ENCODE measurements around the gene KIR2DL1. TPM values are rescaled to one million over a fixed set of nuclear protein-coding genes. Genes with fewer than 3 reads are reported as not detected.
A peak's percentile ranks its signal among the peaks of the same experiment; 100 is the strongest.
"Not testable (repeated sequence)": the region's sequence is repeated elsewhere in the genome, so short reads cannot be mapped to it uniquely, and the experiment has no call there.

KIR2DL1 gene
- total and polyA plus RNA-seq, 4 experiments from 2014 or later = 0.15 TPM; not detected in 3

- Mint-ChIP-seq H3K4me3 (no peak overlapping the region), H3K27me3 (peaks cover 12 to 14% of the 10 kb centered on the region in 2 donors)
- intact Hi-C loops (cut with micrococcal nuclease) = no loop called here
Measured at GRCh38 chr19:54731191-54731590, 38.4 kb upstream of the KIR2DL1 start.

GRCh38 chr19:54738306-54738705 is 31.3 kb upstream of the KIR2DL1 start, which contains the start of gene KIR2DL3:
TSS of gene KIR2DL3 (plus strand) at chr19:54738513. CDS start at chr19:54738546, 33 bp downstream.
- H3K9me3 Mint-ChIP-seq; H3K4me1 ChIP-seq (ENCODE audit: insufficient read depth, low read length); POLR2A ChIA-PET (ENCODE audit: partially characterized antibody); H3K4me3 Mint-ChIP-seq; H3K27me3 Mint-ChIP-seq; H3K27me3 ChIP-seq (ENCODE audit: insufficient read depth, low read length); H3K36me3 ChIP-seq (ENCODE audit: insufficient read depth, low read length); H3K27ac ChIP-seq (ENCODE audit: low read depth, low read length); DNase-seq; H3K36me3 Mint-ChIP-seq; H3K4me3 ChIP-seq (ENCODE audit: low read length in 2 of 2); CTCF ChIA-PET (ENCODE audit: partially characterized antibody); intact Hi-C loops (cut with micrococcal nuclease); H3K4me1 Mint-ChIP-seq; H3K9me3 ChIP-seq (ENCODE audit: control insufficient read depth in 1 of 2, low read length in 2 of 2): not testable (repeated sequence)
- H3K27ac Mint-ChIP-seq = peak within 1 kb of the TSS in 1 of 7 donors; percentile 11

More at GRCh38 chr19:54731191-54731590, 38.4 kb upstream of the KIR2DL1 start:
- no peaks in the 10 kb centered on the region for H3K27me3 ChIP-seq (ENCODE audit: insufficient read depth, low read length)
- H3K27ac ChIP-seq (ENCODE audit: low read depth, low read length) = no peak overlapping the region
- no peaks in the 10 kb centered on the region for H3K4me1 ChIP-seq (ENCODE audit: insufficient read depth, low read length)
- no peak for DNase-seq
- H3K4me1 Mint-ChIP-seq = peaks cover 0 to 4% (median 0%) of the 10 kb centered on the region in 4 donors
- no peak overlapping the region for H3K27ac Mint-ChIP-seq
- H3K4me3 ChIP-seq (ENCODE audit: low read length in 2 of 2) = no peak overlapping the region
- no peaks in the 10 kb centered on the region for H3K9me3 ChIP-seq (ENCODE audit: control insufficient read depth in 1 of 2, low read length in 2 of 2)
- peaks cover 5 to 19% (median 11%) of the 10 kb centered on the region in 8 donors for H3K9me3 Mint-ChIP-seq
- CTCF ChIA-PET (ENCODE audit: partially characterized antibody) = no interaction called here
- H3K36me3 Mint-ChIP-seq = no peaks in the 10 kb centered on the region
- POLR2A ChIA-PET (ENCODE audit: partially characterized antibody) = no interaction called here
- no peaks in the 10 kb centered on the region for H3K36me3 ChIP-seq (ENCODE audit: insufficient read depth, low read length)

- CTCF ChIA-PET (ENCODE audit: partially characterized antibody) = no interaction called here
- H3K36me3 ChIP-seq (ENCODE audit: insufficient read depth, low read length) = no peaks in the 10 kb centered on the region
- H3K9me3 Mint-ChIP-seq = peaks cover 0 to 6% (median 4%) of the 10 kb centered on the region in 8 donors
- POLR2A ChIA-PET (ENCODE audit: partially characterized antibody) = no interaction called here
- no peak overlapping the region for H3K27ac ChIP-seq (ENCODE audit: low read depth, low read length)
- H3K27ac Mint-ChIP-seq = peak overlapping the region in 1 of 7 donors; percentile 11
- H3K27me3 ChIP-seq (ENCODE audit: insufficient read depth, low read length) = no peaks in the 10 kb centered on the region
- H3K4me1 Mint-ChIP-seq = no peaks in the 10 kb centered on the region
- intact Hi-C loops (cut with micrococcal nuclease) = no loop called here
- H3K27me3 Mint-ChIP-seq = peaks cover 3 to 7% of the 10 kb centered on the region in 2 donors
- H3K36me3 Mint-ChIP-seq = no peaks in the 10 kb centered on the region
- no peak overlapping the region for H3K4me3 Mint-ChIP-seq
- H3K9me3 ChIP-seq (ENCODE audit: control insufficient read depth in 1 of 2, low read length in 2 of 2) = no peaks in the 10 kb centered on the region
- no peaks in the 10 kb centered on the region for H3K4me1 ChIP-seq (ENCODE audit: insufficient read depth, low read length)
- no peak overlapping the region for H3K4me3 ChIP-seq (ENCODE audit: low read length in 2 of 2)
- DNase-seq = no peak
Measured at GRCh38 chr19:54738715-54739114, 30.9 kb upstream of the KIR2DL1 start.

- Mint-ChIP-seq H3K27ac (peak overlapping the region in 1 of 7 donors; percentile 33), H3K36me3 (no peaks in the 10 kb centered on the region), H3K4me3 (no peak overlapping the region), H3K27me3 (peaks cover 5 to 6% of the 10 kb centered on the region in 2 donors), H3K9me3 (peaks cover 0 to 2% (median 0%) of the 10 kb centered on the region in 8 donors), H3K4me1 (no peaks in the 10 kb centered on the region)
- CTCF ChIA-PET (ENCODE audit: partially characterized antibody) = no interaction called here
- H3K9me3 ChIP-seq (ENCODE audit: control insufficient read depth in 1 of 2, low read length in 2 of 2) = no peaks in the 10 kb centered on the region
- H3K27ac ChIP-seq (ENCODE audit: low read depth, low read length) = no peak overlapping the region
- DNase-seq = no peak
- no peaks in the 10 kb centered on the region for H3K27me3 ChIP-seq (ENCODE audit: insufficient read depth, low read length)
- no peaks in the 10 kb centered on the region for H3K4me1 ChIP-seq (ENCODE audit: insufficient read depth, low read length)
- POLR2A ChIA-PET (ENCODE audit: partially characterized antibody) = no interaction called here
- H3K4me3 ChIP-seq (ENCODE audit: low read length in 2 of 2) = no peak overlapping the region
- intact Hi-C loops (cut with micrococcal nuclease) = no loop called here
- H3K36me3 ChIP-seq (ENCODE audit: insufficient read depth, low read length) = no peaks in the 10 kb centered on the region
Measured at GRCh38 chr19:54739587-54740497, 29.8 kb upstream of the KIR2DL1 start.

DNA sequence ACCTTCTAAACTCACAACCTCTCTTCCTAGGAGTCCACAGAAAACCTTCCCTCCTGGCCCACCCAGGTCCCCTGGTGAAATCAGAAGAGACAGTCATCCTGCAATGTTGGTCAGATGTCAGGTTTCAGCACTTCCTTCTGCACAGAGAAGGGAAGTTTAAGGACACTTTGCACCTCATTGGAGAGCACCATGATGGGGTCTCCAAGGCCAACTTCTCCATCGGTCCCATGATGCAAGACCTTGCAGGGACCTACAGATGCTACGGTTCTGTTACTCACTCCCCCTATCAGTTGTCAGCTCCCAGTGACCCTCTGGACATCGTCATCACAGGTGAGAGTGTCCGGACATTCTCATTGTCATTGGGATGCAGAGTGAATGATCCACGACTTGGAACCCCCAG is 27.6 kb upstream of the KIR2DL1 start:
- H3K4me3 Mint-ChIP-seq; H3K4me1 Mint-ChIP-seq; POLR2A ChIA-PET (ENCODE audit: partially characterized antibody); H3K27me3 Mint-ChIP-seq; H3K4me3 ChIP-seq (ENCODE audit: low read length in 2 of 2); H3K27me3 ChIP-seq (ENCODE audit: insufficient read depth, low read length); CTCF ChIA-PET (ENCODE audit: partially characterized antibody); intact Hi-C loops (cut with micrococcal nuclease); H3K36me3 Mint-ChIP-seq; H3K9me3 ChIP-seq (ENCODE audit: control insufficient read depth in 1 of 2, low read length in 2 of 2); H3K27ac Mint-ChIP-seq; H3K36me3 ChIP-seq (ENCODE audit: insufficient read depth, low read length); DNase-seq; H3K4me1 ChIP-seq (ENCODE audit: insufficient read depth, low read length); H3K9me3 Mint-ChIP-seq; H3K27ac ChIP-seq (ENCODE audit: low read depth, low read length): not testable (repeated sequence)

DNA sequence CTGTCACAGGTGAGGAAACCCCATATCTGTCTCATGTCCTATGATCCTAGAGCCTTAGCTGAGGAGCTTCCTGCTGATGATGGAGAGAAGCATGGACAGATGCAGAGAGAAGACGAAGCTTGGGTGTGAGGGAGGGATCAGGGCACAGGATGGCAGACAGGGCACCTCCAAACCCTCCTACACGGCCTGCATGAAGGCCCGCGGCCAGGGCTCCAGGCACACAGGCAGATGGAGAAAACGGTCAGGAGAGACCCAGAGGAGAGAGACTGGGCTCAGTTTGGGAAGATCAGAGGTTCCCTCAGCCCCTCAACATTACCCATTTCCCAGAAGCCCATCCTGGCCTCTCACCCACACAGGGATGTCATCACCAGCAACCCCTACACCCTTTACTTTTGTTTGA is 25.5 kb upstream of the KIR2DL1 start:
- H3K27me3 Mint-ChIP-seq; H3K4me1 Mint-ChIP-seq; H3K4me3 Mint-ChIP-seq; H3K4me1 ChIP-seq (ENCODE audit: insufficient read depth, low read length); H3K4me3 ChIP-seq (ENCODE audit: low read length in 2 of 2); H3K27ac ChIP-seq (ENCODE audit: low read depth, low read length); intact Hi-C loops (cut with micrococcal nuclease); H3K36me3 Mint-ChIP-seq; H3K36me3 ChIP-seq (ENCODE audit: insufficient read depth, low read length); H3K27me3 ChIP-seq (ENCODE audit: insufficient read depth, low read length); POLR2A ChIA-PET (ENCODE audit: partially characterized antibody); DNase-seq; H3K9me3 Mint-ChIP-seq; H3K27ac Mint-ChIP-seq; CTCF ChIA-PET (ENCODE audit: partially characterized antibody); H3K9me3 ChIP-seq (ENCODE audit: control insufficient read depth in 1 of 2, low read length in 2 of 2): not testable (repeated sequence)

GRCh38 chr19:54747614-54748322 is 21.8 kb upstream of the KIR2DL1 start:
- H3K4me1 ChIP-seq (ENCODE audit: insufficient read depth, low read length); CTCF ChIA-PET (ENCODE audit: partially characterized antibody); H3K27me3 ChIP-seq (ENCODE audit: insufficient read depth, low read length); H3K36me3 Mint-ChIP-seq; DNase-seq; H3K27ac Mint-ChIP-seq; H3K4me3 ChIP-seq (ENCODE audit: low read length in 2 of 2); H3K4me3 Mint-ChIP-seq; H3K27me3 Mint-ChIP-seq; H3K36me3 ChIP-seq (ENCODE audit: insufficient read depth, low read length); intact Hi-C loops (cut with micrococcal nuclease); H3K9me3 ChIP-seq (ENCODE audit: control insufficient read depth in 1 of 2, low read length in 2 of 2); H3K27ac ChIP-seq (ENCODE audit: low read depth, low read length); H3K4me1 Mint-ChIP-seq; POLR2A ChIA-PET (ENCODE audit: partially characterized antibody): not testable (repeated sequence)
- H3K9me3 Mint-ChIP-seq = peaks cover 0 to 10% (median 3%) of the 10 kb centered on the region in 8 donors
